Parathyroid adenoma (tissue), 2 donors: Measurements from ENCODE around the gene CYP2C9.

ENCODE experiments used
- H2AFZ ChIP-seq: fragments of 300-600 bp; sonication (generic); one replicate; pipeline ENCODE4 v1.7.0; 2017; ENCODE audit warnings: antibody characterized with exemption, mild to moderate bottlenecking
- H3K27ac ChIP-seq: fragments of 300-600 bp; sonication (generic); one replicate; pipeline ENCODE4 v1.7.0; 2017
- H3K27me3 ChIP-seq: fragments of 300-600 bp; sonication (generic); one replicate; pipeline ENCODE4 v1.7.0; 2017; ENCODE audit warnings: low read length; ENCODE audit not compliant: control insufficient read depth, insufficient read depth
- H3K36me3 ChIP-seq: fragments of 300-600 bp; sonication (generic); one replicate; pipeline ENCODE4 v1.7.0; 2017; ENCODE audit warnings: low read length; ENCODE audit not compliant: control insufficient read depth, insufficient read depth
- H3K4me1 ChIP-seq: fragments of 300-600 bp; sonication (generic); one replicate; pipeline ENCODE4 v1.7.0; 2017; ENCODE audit warnings: control low read depth
- H3K4me2 ChIP-seq: fragments of 300-600 bp; sonication (generic); one replicate; pipeline ENCODE4 v1.7.0; 2017; ENCODE audit warnings: low read length
- H3K4me3 ChIP-seq: fragments of 300-600 bp; sonication (generic); one replicate; pipeline ENCODE4 v1.7.0; 2017; ENCODE audit warnings: low read depth, low read length
- H3K79me2 ChIP-seq: fragments of 300-600 bp; sonication (generic); one replicate; pipeline ENCODE4 v1.7.0; 2017; ENCODE audit warnings: control low read depth
- H3K9ac ChIP-seq: fragments of 300-600 bp; sonication (generic); one replicate; pipeline ENCODE4 v1.7.0; 2017; ENCODE audit warnings: mild to moderate bottlenecking
- H3K9me3 ChIP-seq: fragments of 300-600 bp; sonication (generic); one replicate; pipeline ENCODE4 v1.7.0; 2017; ENCODE audit warnings: low read length; ENCODE audit not compliant: control insufficient read depth
- TF ChIP-seq, protein P1 (sequence below): fragments of 300-600 bp; sonication (generic); IDR thresholded peaks from one replicate; pipeline ENCODE4 v1.7.0; 2017; ENCODE audit warnings: antibody characterized with exemption, mild to moderate bottlenecking
- donor health status: primary hyperparathyroidism.

The CYP2C9 gene

DNA sequence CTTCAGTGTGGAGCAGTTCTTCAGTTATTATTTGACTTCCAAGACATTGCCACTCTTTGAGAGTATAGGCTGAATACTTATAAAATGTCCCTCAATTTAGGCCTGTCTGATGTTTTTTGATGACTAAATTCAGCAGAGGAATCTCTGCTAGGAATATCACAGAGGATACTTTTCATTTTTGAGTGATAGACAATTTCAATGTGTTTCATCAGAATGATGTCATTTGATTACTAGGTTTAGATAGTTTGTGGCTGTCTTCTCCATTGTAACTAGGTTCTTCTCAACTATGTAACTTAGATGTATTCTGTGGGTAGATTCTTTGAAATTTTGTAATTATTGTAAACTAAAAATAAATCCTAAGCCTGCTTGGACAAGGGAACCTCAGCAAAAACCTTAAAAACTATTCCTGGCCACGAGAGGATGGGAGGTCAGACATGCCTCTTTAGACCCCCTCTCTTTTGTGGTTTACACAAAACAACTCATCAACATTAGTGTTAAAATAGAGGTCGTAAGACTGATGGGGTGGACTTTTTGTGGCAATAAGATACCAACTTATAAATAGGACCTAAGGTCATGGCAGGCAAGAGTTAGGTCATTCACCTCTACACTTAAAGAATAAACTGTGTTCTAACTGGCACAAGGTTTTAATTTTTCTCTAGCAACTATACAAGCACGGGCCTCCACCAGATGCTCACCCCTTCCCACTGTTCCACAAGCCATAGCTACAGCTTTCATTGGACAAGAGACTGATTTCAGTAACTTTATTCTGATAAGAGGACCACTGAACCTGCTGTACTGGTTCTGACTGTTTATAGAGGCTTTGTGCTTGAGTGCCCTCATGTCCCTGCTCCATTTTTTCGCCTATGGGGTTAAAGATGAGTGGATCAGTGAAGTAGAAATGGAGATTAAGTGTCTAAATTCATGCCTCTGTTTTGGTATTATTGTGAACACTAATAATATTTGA, 97.2 kb downstream of the CYP2C9 start:
- Histone ChIP-seq H3K27ac (no peak overlapping the region), H3K4me3 (no peak overlapping the region), H3K27me3 (no peaks in the 10 kb centered on the region), H2AFZ (no peak overlapping the region), H3K9ac (no peak overlapping the region), H3K4me1 (no peaks in the 10 kb centered on the region), H3K4me2 (no peak overlapping the region), H3K36me3 (no peaks in the 10 kb centered on the region), H3K79me2 (no peaks in the 10 kb centered on the region), H3K9me3 (no peaks in the 10 kb centered on the region)
- TF ChIP-seq, protein P1, sequence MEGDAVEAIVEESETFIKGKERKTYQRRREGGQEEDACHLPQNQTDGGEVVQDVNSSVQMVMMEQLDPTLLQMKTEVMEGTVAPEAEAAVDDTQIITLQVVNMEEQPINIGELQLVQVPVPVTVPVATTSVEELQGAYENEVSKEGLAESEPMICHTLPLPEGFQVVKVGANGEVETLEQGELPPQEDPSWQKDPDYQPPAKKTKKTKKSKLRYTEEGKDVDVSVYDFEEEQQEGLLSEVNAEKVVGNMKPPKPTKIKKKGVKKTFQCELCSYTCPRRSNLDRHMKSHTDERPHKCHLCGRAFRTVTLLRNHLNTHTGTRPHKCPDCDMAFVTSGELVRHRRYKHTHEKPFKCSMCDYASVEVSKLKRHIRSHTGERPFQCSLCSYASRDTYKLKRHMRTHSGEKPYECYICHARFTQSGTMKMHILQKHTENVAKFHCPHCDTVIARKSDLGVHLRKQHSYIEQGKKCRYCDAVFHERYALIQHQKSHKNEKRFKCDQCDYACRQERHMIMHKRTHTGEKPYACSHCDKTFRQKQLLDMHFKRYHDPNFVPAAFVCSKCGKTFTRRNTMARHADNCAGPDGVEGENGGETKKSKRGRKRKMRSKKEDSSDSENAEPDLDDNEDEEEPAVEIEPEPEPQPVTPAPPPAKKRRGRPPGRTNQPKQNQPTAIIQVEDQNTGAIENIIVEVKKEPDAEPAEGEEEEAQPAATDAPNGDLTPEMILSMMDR, result no peak

DNA sequence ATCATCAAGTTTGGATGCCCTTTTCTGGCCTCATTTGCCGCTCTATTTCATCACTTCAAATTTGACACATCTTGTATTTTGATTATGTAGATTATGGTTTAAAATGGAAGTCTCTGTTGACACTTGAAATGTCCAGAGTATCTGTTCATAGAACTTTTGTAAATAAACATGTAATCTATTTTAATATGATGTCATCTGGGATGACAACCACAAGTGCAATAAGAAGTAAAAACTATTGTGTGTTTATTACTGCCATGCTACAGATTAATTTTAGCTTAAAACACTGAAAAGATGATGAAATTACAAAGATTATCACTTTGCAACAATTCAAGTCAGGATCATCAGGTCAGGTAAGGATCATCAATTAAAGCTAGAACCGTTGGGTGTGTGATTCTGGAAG, 100.8 kb downstream of the CYP2C9 start:
- no peaks in the 10 kb centered on the region for H3K27me3 ChIP-seq
- no peaks in the 10 kb centered on the region for H3K9me3 ChIP-seq
- TF ChIP-seq, protein P1, result no peak
- no peaks in the 10 kb centered on the region for H3K4me1 ChIP-seq
- no peak overlapping the region for H3K4me2 ChIP-seq
- no peaks in the 10 kb centered on the region for H3K79me2 ChIP-seq
- H3K36me3 ChIP-seq, result no peaks in the 10 kb centered on the region
- no peak overlapping the region for H2AFZ ChIP-seq
- H3K27ac ChIP-seq, result no peak overlapping the region
- no peak overlapping the region for H3K4me3 ChIP-seq
- no peak overlapping the region for H3K9ac ChIP-seq
